DOHH2 (cell line): ENCODE measurements around the gene PCBP3.

Source experiments
- H3F3A ChIP-seq: fragments of 200-600 bp; sonication (generic), shearing (Covaris generic); 2 replicates; pipeline ENCODE4 v1.6.0; 2016; ENCODE audit warnings: antibody characterized with exemption, mild to moderate bottlenecking; ENCODE audit not compliant: control insufficient read depth, insufficient read depth
- H3K27ac ChIP-seq: fragments of 200-600 bp; sonication (generic); 2 replicates; pipeline ENCODE4 v1.5.1; 2014; ENCODE audit warnings: low read depth, mild to moderate bottlenecking, low read length, moderate library complexity
- H3K27me3 ChIP-seq: fragments of 200-600 bp; sonication (generic); 2 replicates; pipeline ENCODE4 v1.6.1; 2014; ENCODE audit warnings: mild to moderate bottlenecking, low read length, mixed read lengths; ENCODE audit not compliant: control insufficient read depth
- H3K36me3 ChIP-seq: fragments of 200-600 bp; sonication (generic); 2 replicates; pipeline ENCODE4 v1.6.1; 2014; ENCODE audit warnings: mild to moderate bottlenecking, low read length, moderate library complexity, mixed read lengths; ENCODE audit not compliant: control insufficient read depth
- H3K4me1 ChIP-seq: fragments of 200-600 bp; sonication (generic); 2 replicates; pipeline ENCODE4 v1.6.1; 2014; ENCODE audit warnings: mild to moderate bottlenecking, low read length, mixed read lengths; ENCODE audit not compliant: control insufficient read depth
- H3K4me2 ChIP-seq: fragments of 200-600 bp; sonication (generic); 2 replicates; pipeline ENCODE4 v1.6.0; 2014; ENCODE audit warnings: mild to moderate bottlenecking, low read length, moderate library complexity
- H3K4me3 ChIP-seq: fragments of 200-600 bp; sonication (generic); 2 replicates; pipeline ENCODE4 v1.5.1; 2014; ENCODE audit warnings: mild to moderate bottlenecking, low read length, mixed read lengths
- H3K79me2 ChIP-seq: fragments of 200-600 bp; sonication (generic); 2 replicates; pipeline ENCODE4 v1.6.1; 2014; ENCODE audit warnings: mild to moderate bottlenecking, low read length, mixed read lengths; ENCODE audit not compliant: control insufficient read depth
- H3K9me2 ChIP-seq: fragments of 200-600 bp; sonication (generic); replicated peaks from 2 replicates; pipeline ENCODE4 v1.6.1; 2014; ENCODE audit warnings: mild to moderate bottlenecking, low read length, mixed read lengths; ENCODE audit not compliant: control insufficient read depth
- H3K9me3 ChIP-seq: fragments of 200-600 bp; sonication (generic); 2 replicates; pipeline ENCODE4 v1.6.1; 2014; ENCODE audit warnings: antibody characterized with exemption, low read length, mixed read lengths; ENCODE audit not compliant: control insufficient read depth, insufficient read depth
- H4K20me1 ChIP-seq: fragments of 200-600 bp; sonication (generic); 2 replicates; pipeline ENCODE4 v1.6.0; 2014; ENCODE audit warnings: low read depth, mild to moderate bottlenecking, antibody characterized with exemption, low read length, moderate library complexity; ENCODE audit not compliant: control insufficient read depth, insufficient read depth
- CTCF ChIP-seq: fragments of 200-600 bp; sonication (generic); IDR thresholded peaks from one replicate; pipeline ENCODE4 v1.5.1; 2014; ENCODE audit warnings: antibody characterized with exemption, mild to moderate bottlenecking, low read depth, low read length; ENCODE audit not compliant: poor library complexity, severe bottlenecking
- EZH2phosphoT487 ChIP-seq: fragments of 200-600 bp; sonication (generic); IDR thresholded peaks from 2 replicates; pipeline ENCODE4 v1.6.1; 2017; ENCODE audit warnings: borderline replicate concordance, mild to moderate bottlenecking, antibody characterized with exemption, low read length, moderate library complexity, mixed read lengths

Gene PCBP3

GRCh38 chr21:45818904-45819285 lies 175.4 kb downstream of the PCBP3 start:
- Histone ChIP-seq H3K27me3 (peaks cover 5% of the 10 kb centered on the region; the same call in 1 of the 2 replicates), H3K4me2 (no peak overlapping the region), H3K36me3 (no peaks in the 10 kb centered on the region), H3K4me3 (no peak overlapping the region), H4K20me1 (no peaks in the 10 kb centered on the region; the same call in 1 of the 2 replicates), H3K27ac (no peak overlapping the region), H3K79me2 (no peaks in the 10 kb centered on the region), H3K4me1 (no peaks in the 10 kb centered on the region), H3K9me3 (no peaks in the 10 kb centered on the region), H3F3A (no peaks in the 10 kb centered on the region), H3K9me2 (no peaks in the 10 kb centered on the region)
- TF ChIP-seq EZH2phosphoT487: no peak
- TF ChIP-seq CTCF: no peak

- no peaks in the 10 kb centered on the region for H3F3A ChIP-seq
- H3K4me1 ChIP-seq: no peaks in the 10 kb centered on the region
- H3K4me3 ChIP-seq: no peak overlapping the region
- peaks cover 5% of the 10 kb centered on the region; the same call in 1 of the 2 replicates for H3K27me3 ChIP-seq
- H3K9me3 ChIP-seq: no peaks in the 10 kb centered on the region
- TF ChIP-seq EZH2phosphoT487 (no peak), CTCF (no peak)
- no peaks in the 10 kb centered on the region for H3K9me2 ChIP-seq
- H3K27ac ChIP-seq: no peak overlapping the region
- H3K79me2 ChIP-seq: no peaks in the 10 kb centered on the region
- H3K36me3 ChIP-seq: no peaks in the 10 kb centered on the region
- H3K4me2 ChIP-seq: no peak overlapping the region
- H4K20me1 ChIP-seq: no peaks in the 10 kb centered on the region; the same call in 1 of the 2 replicates
These were observed 176.1 kb downstream of the PCBP3 start for GRCh38 chr21:45819478-45820170.

GRCh38 chr21:45820171-45821091 lies 176.9 kb downstream of the PCBP3 start:
- Histone ChIP-seq H3K27ac (no peak overlapping the region), H3K4me2 (no peak overlapping the region)

More at GRCh38 chr21:45820171-45821091, 176.9 kb downstream of the PCBP3 start:
- TF ChIP-seq EZH2phosphoT487 (no peak), CTCF (peak; percentile 77)
- Histone ChIP-seq H3K36me3 (no peaks in the 10 kb centered on the region), H3K9me2 (no peaks in the 10 kb centered on the region), H3K9me3 (no peaks in the 10 kb centered on the region), H4K20me1 (no peaks in the 10 kb centered on the region; the same call in 1 of the 2 replicates), H3K27me3 (peaks cover 5% of the 10 kb centered on the region; the same call in 1 of the 2 replicates), H3K4me3 (no peak overlapping the region), H3K4me1 (no peaks in the 10 kb centered on the region), H3F3A (no peaks in the 10 kb centered on the region), H3K79me2 (no peaks in the 10 kb centered on the region)
